Stimulated activated CD4-positive, alpha-beta T cell treated with anti-CD3 and anti-CD28 coated beads, Interleukin-2, amount 100 ng/mL, for 4 hours (primary cell): ENCODE results near the gene ZP2.
"Not testable (repeated sequence)": the region's sequence is repeated elsewhere in the genome, so short reads cannot be mapped to it uniquely, and the experiment has no call there.

Source experiments
- DNase-seq: peaks from one replicate; pipeline ENCODE4 v3.0.0-alpha.2; 2020; ENCODE audit warnings: low read depth

Gene ZP2

DNA sequence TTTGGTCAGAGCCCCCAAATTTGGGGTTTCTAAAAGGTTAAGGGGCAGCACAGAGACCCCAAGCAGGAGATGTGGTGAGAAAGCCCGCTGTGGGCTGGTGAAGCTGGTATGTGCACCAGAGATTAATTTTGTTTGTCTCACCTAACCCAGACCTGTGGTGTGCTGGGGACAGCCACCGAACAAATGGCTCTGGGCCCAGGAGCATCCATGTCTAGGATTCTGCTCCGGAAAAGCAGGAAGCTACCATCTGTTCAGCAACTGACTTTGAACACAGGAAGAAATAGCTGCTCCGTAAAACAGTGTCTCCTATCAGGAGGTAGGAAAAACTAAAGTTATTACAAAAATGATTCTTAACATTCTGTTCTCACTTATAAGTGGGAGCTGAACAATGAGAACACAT lies 2.7 kb upstream of the ZP2 start:
- DNase-seq: no peak

DNA sequence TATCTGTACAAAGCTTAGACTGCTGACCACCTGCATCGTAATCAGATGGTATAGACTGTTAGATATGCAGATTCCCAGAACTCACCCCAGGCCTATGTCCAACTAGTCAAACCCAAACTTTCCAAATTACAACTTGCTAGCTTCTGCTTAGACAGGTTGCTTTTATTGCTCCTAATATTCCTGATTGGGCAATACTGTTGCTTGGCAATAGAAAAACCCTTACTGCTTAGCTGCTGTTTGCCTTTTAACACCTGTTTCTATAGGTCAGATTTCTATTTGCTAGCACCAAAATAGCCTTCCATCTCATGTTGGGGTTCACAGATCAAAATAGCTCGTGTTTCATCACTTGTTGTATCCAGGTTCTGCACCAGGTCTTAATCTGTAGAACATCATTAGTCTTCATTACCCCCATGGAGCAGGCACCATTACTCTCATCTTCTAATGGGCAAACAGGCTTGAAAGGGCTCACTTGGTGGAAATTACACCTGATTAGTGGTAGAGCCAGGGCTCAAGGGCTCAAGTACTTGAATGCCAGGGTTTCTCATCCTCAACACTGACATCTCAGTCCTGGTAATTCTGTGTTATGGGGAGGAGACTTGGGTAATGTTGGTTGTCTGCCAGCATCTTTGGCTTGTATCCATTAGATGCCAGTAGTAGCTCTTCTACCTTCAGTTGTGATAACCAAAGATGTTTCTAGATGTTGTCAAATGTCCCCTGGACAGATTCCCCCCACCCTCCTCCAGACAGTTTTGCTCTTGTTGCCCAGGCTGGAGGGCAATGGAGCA lies 2.7 kb downstream of the ZP2 start:
- DNase-seq: no peak

DNA sequence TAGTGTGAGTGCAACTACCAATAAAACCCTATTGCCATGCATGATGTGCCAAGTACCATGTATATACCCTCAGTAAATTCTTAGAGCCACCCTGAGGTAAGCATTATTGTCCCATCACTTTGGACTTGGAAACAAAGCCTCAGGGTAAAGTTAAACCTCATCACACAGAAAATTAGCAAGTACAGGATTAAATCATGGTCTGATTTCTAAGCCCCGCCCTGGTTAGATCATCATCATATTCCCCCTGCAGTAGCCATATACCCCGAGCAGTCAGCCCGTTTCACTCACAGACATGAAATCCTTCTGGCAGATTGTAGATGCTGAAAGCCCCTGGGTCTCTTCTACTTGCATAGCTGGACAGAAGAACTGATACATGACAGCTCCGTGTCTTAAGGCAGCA lies 4.8 kb downstream of the ZP2 start:
- no peak for DNase-seq

DNA sequence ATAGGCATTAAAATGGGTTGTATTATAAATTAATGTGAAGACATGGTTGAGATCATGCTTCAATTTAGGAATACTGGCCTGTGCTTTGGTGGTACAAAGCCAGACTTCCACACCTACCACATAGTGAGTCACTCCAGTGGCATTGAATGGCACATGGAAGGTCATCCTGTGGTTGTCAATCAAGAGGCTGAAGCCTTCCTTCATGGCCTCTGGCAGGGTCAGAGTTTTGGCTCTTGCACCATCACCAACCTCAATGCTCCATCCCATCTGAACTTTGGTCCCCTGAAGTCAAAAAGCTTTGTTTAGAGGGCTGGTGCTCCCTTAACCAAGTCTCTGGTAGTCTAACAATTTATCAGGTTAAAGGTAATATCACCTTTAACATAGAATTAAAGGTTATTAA lies 6.1 kb downstream of the ZP2 start:
- no peak for DNase-seq

DNA sequence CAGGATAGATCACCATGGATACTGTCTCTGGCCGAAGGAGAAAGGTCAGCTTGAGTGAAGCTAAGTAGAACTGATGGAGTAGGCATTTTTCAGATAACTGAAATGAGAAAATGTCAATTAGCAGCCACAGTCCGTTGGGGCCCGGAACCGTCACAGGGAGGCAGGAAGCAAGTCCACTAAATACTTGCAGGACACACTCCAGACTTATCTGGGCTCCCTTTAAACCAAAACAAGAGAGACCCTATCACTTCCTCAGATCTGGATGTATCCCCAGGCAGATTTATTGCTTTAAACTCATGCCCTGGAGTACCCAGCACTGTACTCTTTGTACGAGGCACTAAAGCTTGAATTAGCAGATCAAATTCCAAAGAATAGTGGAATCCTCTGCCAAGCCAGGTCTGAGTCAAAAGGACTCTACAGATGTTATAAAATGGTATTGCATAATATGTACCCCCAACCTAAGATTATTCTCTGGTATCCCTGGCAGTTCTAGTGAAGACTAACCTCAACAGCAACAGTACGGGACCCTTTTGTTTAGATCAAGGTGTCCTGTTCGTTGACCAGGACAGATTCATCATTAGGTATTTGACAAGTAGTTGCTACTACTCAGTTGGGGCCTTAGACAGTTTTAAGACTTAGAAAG lies 8.1 kb downstream of the ZP2 start:
- DNase-seq: no peak

DNA sequence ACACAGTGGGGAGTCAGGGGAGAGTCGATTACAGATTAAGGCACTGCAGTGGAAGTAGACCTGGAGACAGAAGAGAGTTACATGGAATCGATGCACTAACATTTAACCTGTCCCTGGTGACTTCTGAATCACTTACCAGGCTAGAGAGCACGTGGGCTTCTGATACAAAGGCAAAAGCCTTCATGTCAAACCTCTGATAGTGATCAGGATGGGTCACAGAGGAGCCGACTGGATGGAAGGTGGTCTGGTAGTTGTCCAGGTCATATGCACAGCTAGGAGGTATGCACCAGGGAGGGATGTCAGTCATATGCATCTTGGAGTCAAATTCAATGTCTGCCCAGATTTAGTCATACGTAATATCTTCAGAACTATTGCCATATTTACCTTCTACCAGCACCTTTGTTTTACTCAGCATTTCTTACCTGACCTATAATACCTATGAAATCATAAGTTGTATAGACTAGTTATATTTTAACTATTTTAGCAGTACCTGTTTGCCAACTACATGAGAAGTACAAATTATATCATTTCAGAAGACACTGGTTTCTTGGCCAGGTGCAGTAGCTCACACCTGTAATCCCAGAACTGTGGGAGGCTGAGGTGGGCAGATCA lies 11.7 kb downstream of the ZP2 start:
- no peak for DNase-seq

DNA sequence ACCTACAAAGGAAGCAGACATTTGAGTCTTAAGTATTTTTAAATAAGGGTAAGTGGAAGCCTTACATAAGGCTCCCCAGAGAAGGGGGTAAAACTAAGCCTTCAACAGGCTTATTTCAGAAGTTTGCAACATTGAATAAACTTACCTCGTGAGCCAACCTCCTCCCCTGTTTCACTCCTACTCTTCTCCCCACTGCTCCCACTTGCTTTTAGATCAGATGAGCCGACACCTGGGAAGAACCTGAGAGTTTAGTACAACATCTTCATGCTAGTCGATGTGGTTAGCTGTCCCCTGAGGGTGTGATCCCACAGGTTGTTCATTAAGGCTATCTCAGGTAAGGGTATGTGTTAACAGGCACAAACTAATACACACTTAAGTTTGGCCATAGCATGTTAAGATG lies 13.8 kb downstream of the ZP2 start:
- DNase-seq: no peak

DNA sequence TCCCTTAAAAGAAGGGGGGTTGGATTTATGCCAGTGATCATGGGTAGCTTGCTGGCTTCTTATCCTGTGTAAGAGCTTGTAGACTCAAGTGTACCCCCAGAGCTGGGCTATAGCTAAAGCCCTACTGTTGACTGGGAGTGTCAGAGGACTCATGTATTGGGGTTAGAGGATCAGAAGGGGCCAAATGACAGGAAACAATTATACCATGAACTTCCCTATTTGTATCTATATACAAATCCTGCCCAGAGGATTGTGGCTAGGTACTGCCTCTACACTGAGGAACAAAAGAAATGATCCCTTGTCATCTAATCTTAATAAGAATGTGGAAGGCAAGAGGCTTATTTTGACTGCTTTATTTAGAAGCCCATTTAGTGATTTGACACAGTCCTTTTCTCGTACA lies 14.3 kb downstream of the ZP2 start:
- DNase-seq: no peak

DNA sequence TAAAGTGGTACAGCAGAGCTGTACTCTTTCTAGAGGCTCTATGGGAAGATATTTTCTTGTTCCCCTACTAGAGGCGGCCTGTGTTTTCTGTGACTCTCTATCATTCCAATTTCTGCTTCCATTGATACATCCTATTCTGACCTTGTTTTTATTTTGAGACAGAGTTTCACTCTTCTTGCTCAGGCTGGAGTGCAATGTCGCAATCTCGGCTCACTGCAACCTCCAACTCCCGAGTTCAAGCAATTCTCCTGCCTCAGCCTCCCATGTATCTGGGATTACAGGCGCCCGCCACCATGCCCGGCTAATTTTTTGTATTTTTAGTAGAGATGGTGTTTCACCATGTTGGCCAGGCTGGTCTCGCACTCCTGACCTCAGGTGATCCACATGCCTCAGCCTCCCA lies 16.0 kb downstream of the ZP2 start:
- not testable (repeated sequence) for DNase-seq

DNA sequence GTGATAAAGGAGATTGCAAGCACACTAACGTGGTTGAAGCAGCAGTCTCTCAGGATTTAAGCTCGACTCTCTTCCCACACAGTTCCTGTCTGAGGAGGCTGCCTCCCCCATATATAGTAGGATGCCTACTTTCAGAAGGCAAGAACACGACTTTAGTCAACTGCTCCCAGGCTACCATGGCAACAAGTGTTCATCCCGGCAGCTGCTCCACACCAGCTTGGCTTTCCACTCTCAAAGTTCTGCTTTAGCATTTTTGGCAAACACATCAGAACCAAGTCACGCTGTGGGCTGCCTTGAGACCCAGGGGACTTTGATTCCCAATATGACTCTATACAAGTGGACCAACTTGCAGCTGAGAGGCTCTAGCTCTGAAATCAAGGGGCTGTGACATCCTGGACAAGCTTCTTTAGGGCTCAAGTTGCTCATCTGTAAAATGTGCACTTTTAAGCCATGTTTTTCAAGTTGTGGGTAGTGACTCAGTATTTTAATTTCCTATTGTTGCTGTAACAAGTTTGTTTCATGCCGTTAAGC lies 16.5 kb downstream of the ZP2 start:
- no peak for DNase-seq

DNA sequence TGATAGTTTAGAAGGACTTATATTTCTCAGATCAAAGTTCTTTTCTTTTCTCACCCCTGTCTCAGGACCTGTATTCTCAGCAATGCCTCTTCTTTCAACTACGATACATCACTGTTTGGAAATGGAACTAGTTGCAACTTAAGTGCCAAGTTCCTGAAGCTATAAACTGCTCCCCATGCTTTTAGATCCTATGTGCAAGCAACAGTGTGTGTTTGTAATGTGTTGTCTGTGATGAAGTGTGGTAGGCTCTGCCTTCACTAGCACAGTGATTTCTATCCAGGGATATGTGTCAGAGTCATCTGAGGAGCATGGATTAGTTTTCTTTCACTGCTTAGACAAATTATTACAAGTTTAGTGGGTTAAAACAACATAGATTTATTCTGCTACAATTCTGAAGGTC lies 18.4 kb downstream of the ZP2 start:
- no peak for DNase-seq

DNA sequence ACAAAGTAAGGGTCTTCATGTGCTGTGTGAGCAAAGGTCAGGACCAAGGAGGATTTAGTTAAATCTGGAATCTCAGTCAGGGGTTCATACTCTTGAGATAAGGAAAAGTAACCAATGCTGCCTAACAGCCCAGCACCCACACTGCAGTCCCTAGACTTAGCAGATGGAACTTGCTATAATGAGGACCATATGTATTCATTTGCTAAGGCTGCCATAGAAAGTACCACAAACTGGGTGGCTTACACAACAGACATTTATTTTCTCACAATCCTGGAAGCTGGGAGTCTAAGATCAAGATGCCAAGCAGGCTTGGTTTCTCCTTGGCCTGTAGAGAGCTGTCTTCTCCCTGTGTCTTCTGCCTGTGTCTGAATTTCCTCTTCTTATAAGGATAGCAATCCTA lies 20.8 kb downstream of the ZP2 start:
- DNase-seq: no peak

DNA sequence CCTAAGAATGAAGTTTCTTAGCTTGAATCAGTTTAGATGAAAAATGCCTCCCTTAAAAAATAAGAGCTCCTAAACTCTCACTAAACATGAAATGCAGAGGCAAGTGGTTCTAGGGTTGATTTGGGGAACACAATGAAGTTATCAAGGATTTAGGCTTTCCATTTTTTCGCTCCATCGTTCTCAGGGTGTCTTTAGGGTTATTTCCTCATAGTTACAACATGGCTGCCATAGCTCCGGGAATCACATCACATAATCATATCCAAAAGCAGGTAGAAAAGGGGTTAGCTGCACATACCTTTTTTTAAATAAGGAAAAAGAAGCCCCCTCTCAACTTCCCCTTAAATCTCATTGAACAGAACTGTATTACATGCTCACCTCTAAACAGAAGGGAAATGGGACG lies 21.4 kb downstream of the ZP2 start:
- no peak for DNase-seq

DNA sequence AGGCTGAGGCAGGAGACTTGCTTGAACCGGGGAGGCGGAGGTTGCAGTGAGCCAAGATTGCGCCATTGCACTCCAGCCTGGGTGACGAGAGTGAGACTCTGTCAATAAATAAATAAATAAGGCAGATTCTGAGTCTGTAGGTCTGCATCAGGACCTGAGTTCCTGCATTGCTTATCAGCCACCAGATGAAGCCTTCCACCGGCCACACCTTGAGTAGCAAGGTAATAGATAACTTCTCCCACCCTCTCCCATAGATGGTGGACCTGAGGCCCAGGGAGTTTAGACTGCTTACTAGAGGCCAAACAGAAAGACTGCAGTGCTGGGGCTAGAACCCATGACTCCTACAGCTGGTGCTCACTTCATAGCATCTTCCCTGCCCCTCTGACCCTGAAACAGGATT lies 22.1 kb downstream of the ZP2 start:
- no peak for DNase-seq

DNA sequence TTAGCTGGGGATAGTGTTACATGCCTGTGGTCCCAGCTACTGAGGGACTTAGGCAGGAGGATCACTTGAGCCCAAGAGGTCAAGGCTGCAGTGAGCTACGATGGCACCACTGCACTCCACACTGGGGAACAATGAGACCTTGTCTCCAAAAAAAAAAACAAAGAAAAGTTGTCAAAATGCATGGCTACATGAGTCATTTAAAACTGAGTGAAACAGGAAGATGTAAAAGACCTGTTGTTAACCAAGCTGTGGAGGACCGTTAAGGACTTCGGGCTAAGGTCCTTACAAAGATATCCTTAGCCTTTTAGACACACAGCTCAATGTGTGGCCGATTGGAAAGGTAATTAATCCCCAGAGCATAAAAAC lies 25.1 kb downstream of the ZP2 start:
- DNase-seq: no peak

DNA sequence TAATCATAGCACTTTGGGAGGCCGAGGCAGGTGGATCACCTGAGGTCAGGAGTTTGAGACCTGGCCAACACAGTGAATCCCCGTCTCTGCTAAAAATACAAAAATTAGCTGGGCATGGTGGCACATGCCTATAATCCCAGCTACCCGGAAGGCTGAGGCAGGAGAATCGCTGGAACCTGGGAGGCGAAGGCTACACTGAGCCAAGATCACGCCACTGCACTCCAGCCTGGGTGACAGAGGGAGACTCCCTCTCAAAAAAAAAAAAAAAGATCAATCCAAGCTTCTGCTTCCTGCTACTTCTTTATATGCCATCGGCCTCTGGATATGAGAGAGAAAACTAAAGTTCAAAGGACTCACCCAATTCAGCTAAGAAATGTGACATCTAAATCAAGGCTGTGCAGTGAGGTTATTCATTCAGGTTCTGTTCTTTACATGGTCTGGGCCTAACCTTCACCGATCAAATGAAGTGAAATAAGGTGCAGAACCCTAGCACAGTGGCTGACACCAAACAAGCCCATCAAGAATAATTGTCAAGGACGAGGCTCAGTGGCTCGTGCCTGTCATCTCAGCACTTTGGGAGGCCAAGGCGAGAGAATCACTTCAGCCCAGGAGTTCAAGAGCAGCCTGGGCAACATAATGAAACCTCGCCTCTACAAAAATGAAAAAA lies 25.6 kb downstream of the ZP2 start:
- no peak for DNase-seq

DNA sequence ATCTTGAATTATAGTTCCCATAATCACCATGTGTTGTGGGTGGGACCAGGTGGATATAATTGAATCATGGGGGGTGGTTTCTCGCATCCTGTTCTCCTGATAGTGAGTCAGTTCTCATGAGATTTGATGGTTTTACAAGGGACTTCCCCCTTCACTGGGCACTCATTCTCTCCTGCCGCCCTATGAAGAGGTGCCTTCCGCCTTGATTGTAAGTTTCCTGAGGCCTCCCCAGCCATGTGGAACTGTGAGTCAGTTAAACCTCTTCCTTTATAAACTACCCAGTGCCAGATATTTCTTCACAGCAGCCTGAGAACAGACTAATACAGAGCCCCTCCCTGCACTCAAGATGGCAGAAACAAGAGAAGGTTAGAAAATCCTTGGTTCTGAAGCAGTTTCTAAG lies 26.5 kb downstream of the ZP2 start:
- DNase-seq: no peak

DNA sequence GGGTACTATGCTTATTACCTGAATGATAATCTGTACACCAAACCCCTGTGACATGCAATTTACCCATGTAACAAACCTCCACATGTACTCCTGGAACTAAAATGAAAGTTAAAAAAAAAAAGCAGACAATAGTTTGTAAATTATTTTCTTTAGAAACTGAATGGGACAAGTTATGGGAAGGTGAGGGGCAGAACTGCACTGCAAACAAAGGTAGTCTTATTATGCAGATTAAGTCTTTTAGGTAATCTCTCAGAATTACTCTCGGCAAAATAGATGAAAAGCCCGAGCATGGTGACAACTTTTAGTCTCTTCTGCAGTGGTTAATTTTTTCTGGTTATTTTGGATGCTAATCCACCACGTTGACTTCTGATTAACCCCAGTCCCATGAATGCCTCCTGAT lies 27.4 kb downstream of the ZP2 start:
- no peak for DNase-seq

DNA sequence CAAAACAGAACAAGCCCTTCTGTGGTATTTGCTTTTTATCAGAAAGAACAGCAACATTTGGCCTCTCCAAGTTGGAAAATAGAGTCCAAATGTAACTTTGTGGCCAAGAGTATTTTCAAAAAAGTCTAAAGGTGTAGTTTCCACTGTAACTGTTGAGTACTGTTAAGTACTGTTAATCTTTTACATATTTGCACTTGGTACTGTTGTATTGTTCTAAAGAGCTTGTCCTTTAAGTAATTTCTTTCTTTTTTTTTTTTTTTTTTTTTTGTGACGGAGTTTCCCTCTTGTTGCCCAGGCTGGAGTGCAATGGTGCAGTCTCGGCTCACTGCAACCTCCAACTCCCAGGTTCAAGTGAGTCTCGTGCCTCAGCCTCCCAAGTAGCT lies 31.4 kb downstream of the ZP2 start:
- DNase-seq: no peak

DNA sequence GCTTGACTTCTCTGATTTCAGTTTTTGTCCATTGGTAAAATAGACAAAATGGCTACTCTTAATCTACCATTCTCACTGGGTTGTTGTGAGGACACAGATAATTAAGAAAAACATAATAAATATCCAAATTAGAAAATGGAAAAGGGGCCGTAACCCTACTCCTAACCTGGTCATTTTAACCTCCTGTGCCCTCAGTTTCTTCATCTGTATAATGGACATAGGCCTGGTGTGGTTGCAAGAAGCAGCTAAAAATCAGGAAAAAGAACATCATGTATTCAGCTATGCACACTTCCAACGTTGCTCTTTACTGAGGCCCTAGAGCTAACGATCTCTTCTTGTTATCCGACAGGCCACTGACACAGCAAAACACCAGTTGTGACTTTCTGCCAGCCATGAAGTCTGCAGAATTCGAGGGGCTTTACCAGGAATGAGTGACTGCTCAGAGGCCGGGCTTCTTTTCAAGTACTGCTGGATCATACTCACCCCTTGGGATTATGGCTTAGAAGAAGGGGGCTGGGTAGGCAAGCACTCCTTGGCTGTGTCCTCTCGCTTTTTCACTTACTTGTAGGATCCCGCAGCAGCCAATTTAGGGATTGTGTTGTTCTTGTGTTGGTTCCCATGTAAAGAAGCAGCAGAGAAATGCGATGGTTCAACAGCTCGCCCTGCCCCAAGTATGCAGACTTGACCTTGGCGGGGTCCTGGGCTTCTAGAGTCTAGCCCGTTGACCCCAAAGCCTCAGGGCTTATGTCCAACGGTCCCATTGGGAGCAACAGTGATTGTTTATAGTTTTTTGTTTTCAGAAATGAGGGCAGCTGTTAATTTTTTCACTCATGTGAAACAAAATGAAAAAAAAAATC lies 32.0 kb downstream of the ZP2 start:
- no peak for DNase-seq

DNA sequence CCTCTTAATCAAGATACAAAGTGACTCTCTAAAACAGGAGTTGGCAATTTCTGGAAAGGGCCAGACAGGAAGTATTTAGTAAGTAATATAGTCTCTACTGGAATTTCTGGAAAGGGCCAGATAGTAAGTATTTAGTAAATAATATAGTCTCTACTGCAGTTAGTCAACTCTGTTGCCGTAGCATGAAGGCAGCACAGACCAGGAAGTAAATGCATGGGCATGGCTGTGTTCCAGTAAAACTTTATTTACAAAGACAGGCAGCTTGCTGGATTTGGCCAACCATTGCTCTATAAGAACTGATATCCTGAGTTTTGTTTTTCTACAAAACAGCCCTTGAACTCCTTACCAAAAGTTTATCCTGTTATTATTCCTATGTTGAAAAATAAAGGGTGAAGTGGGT lies 36.0 kb downstream of the ZP2 start:
- DNase-seq: no peak

DNA sequence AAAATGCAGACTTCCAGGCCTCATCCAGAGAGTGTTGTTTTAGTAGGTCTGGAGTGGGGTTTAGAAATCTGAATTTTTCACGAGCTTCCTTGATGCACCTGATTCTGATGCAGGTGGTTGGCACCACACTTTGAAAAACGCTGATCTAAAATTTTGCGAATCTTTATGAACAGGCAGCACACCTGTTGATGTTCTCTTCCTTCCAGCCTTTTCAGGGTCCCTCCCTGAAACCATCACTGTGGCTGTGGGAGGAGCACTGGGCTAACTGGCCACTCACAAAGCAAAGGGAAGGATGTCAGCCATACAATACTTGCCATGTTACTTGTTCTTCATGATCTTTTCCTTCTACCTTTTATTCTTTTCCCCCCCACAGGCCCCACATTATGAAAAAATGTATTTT lies 38.7 kb downstream of the ZP2 start:
- DNase-seq: no peak
